ENCODE data around the gene SPATS2L.
"Not testable (repeated sequence)": the region's sequence is repeated elsewhere in the genome, so short reads cannot be mapped to it uniquely, and the experiment has no call there.

The SPATS2L gene

DNA sequence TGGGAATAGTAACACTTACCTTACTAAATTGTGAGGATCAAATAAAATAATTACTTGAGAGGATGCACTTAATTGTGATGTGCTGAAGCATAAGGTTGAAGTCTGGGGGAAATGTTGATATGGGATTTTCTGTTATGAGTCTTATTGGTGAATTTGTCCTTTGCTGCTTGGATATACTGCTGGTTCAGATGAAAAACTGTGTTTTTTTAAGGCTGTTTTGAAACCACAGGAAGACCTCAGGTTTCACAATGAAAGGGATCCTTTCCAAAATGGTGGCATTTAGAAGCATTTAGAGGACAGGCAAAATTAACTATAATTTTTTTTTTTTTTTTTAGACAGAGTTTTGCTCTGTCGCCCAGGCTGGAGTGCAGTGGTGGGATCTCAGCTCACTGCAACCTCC is 34.9 kb downstream of the SPATS2L start:
- no peak overlapping the region for H3K4me3 ChIP-seq (ENCODE audit: low read length)
- TF ChIP-seq ZNF274 (IDR thresholded peaks at IDR 0.05; ENCODE audit: low read depth, low read length): no peak

DNA sequence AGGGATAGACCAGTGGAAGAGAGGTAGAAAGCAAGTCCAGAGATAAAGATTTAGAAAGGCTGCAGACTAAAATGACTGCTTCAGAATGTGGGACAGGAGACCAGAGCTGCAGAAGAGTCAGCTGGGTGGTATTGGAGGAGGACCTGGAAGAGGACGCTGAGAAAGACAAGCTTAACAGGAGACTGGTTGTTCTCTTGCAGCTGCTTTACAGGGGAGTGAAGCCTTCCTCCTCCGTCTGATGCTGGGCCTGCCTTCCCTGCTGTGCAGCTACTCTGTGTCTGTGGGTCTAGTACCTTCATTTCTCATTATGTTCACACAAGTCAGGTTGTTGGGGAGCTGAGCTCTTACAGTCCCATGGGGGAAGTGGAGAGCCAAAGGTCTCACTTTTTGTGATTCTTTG is 35.7 kb downstream of the SPATS2L start:
- TF ChIP-seq ZNF274 (IDR thresholded peaks at IDR 0.05; ENCODE audit: low read depth, low read length): no peak
- no peak overlapping the region for H3K4me3 ChIP-seq (ENCODE audit: low read length)

GRCh38 chr2:200342654-200343053 is 36.2 kb downstream of the SPATS2L start:
- H3K4me3 ChIP-seq (ENCODE audit: low read length): no peak overlapping the region
- TF ChIP-seq ZNF274 (IDR thresholded peaks at IDR 0.05; ENCODE audit: low read depth, low read length): no peak

GRCh38 chr2:200344202-200344601 is 37.7 kb downstream of the SPATS2L start:
- H3K4me3 ChIP-seq (ENCODE audit: low read length): not testable (repeated sequence)

- no peak for TF ChIP-seq ZNF274 (IDR thresholded peaks at IDR 0.05; ENCODE audit: low read depth, low read length)
- H3K4me3 ChIP-seq (ENCODE audit: low read length): no peak overlapping the region
These were observed 39.5 kb downstream of the SPATS2L start for GRCh38 chr2:200345975-200346374.

GRCh38 chr2:200347301-200347700 is 40.8 kb downstream of the SPATS2L start:
- TF ChIP-seq ZNF274 (IDR thresholded peaks at IDR 0.05; ENCODE audit: low read depth, low read length): no peak
- no peak overlapping the region for H3K4me3 ChIP-seq (ENCODE audit: low read length)

GRCh38 chr2:200348897-200349563 is 42.5 kb downstream of the SPATS2L start:
- H3K4me3 ChIP-seq (ENCODE audit: low read length): no peak overlapping the region
- no peak for TF ChIP-seq ZNF274 (IDR thresholded peaks at IDR 0.05; ENCODE audit: low read depth, low read length)

DNA sequence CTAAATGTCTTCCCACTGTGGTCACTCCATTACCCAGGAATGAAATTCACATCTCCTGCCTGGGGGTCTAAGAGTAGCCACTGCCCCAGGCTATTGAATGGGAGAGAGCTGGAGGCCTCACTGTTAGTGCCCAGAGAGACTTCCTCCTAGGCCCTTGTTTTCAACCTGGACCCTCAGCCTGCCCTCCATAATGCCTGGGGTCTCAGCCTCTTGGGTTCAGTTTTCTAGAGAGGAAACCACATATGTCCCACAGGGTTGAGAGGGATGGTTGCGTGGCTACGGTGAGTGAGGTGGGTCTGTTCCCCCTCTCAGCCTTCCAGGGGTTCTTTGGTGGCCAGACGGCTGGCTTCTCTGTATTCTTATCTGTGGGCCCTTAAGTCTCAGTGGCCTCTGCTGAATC is 43.4 kb downstream of the SPATS2L start:
- no peak for TF ChIP-seq ZNF274 (IDR thresholded peaks at IDR 0.05; ENCODE audit: low read depth, low read length)
- no peak overlapping the region for H3K4me3 ChIP-seq (ENCODE audit: low read length)

DNA sequence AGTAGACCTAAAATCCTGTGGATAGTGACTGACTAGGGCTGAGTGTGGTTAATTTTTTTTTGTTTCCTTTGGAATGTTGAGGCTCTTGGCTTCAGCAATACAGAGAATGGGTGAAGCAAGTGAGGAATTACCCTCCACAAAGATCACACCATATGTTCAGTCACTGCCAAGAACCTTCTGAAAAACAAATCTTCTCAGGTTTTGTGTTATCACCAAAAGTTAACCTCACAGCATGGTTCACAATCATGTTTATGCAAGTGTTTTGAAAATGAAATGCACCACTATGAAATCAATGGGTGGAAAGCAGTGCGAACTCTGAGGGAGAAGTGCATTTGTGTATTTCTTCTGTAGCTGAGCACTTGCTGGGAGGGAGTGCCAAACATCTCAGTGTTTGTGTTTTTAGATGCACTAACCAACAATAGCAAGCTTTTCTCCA is 44.4 kb downstream of the SPATS2L start:
- no peak for TF ChIP-seq ZNF274 (IDR thresholded peaks at IDR 0.05; ENCODE audit: low read depth, low read length)
- H3K4me3 ChIP-seq (ENCODE audit: low read length): no peak overlapping the region

GRCh38 chr2:200351815-200352214 is 45.3 kb downstream of the SPATS2L start:
- TF ChIP-seq ZNF274 (IDR thresholded peaks at IDR 0.05; ENCODE audit: low read depth, low read length): no peak
- H3K4me3 ChIP-seq (ENCODE audit: low read length): no peak overlapping the region

DNA sequence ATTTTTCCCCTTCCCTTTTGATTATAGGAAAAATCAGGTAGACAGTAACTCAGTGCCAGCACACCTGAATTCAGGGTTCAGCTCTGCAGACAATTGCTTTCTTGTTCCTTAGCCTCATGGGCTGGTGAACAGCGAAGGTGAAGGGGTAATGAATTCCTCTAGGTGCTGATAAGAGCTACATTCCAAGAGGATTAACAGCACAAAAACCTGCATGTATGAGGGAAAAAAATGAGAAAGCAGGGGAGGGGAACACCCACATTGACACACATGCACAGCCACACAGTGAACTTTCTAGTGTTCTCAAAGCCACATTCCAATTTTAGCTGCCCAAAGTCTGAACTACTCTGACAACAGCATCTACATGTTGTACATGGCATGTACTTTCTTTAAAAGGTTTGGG is 46.1 kb downstream of the SPATS2L start:
- no peak overlapping the region for H3K4me3 ChIP-seq (ENCODE audit: low read length)
- TF ChIP-seq ZNF274 (IDR thresholded peaks at IDR 0.05; ENCODE audit: low read depth, low read length): no peak

- TF ChIP-seq ZNF274 (IDR thresholded peaks at IDR 0.05; ENCODE audit: low read depth, low read length): no peak
- H3K4me3 ChIP-seq (ENCODE audit: low read length): no peak overlapping the region
These were observed 46.6 kb downstream of the SPATS2L start for GRCh38 chr2:200353120-200353519.

DNA sequence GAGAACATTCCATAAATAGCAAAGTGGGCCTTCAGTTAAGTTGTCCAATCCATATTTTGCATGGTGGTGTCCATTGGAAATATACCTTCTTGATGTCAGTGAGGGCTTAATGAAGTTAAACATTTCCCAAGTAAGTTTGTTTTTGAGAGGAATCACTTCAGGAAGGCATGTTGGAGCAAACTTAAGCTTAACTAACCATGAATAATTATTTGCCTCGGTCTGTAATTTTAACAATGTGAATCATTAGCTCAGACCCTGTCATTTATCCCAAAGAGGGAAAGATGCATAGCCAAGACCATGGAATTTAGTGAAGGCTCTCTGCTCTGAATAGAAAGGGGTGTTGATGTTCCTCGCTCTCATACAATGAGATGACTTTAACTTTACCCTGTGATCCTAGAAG is 47.4 kb downstream of the SPATS2L start:
- no peak overlapping the region for H3K4me3 ChIP-seq (ENCODE audit: low read length)

DNA sequence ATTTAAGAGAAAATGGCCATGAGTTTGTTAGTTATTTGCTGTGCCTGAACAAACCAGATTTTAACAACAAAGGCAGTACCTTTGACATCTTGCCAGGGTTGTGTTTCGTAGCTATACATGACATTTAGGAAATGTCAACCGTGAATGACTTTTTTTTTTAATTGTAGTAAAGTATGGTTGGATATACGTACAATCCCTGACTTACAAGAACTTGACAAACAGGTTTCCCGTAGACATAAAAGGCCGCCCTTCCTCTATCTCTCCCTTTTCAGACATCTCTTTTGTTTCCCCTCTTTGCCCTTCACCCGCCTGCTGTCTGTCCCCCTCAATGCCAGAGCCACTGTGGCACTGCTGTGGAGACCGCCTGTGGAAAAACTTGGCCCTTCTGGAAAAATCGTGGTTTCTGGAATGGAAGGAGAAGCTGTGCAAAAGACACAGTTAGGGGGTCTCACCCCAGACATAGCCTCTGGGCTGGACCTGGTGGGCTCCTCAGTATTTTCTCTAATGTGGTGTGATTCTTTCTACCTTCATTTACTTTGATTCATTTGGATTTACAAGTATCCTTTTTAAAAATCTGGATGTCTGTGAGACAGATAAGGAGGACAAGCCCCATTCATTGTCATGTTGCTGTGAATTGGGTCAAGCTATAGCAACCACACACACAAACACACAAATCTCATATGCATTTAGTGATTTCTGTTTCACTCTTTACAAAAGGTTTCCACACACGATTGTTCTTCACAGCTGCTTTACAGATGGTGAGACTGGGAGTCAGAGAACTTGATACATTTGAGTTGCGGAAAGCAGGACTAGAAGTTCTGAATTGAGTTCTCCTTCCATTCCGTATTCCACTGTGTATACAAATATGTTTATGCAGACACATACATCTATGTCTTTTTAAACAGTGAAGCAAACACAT is 48.6 kb downstream of the SPATS2L start:
- H3K4me3 ChIP-seq (ENCODE audit: low read length): no peak overlapping the region
- TF ChIP-seq ZNF274 (IDR thresholded peaks at IDR 0.05; ENCODE audit: low read depth, low read length): no peak

More for the DNA sequence above, 47.4 kb downstream of the SPATS2L start:
- TF ChIP-seq ZNF274 (IDR thresholded peaks at IDR 0.05; ENCODE audit: low read depth, low read length): no peak

- H3K4me3 ChIP-seq (ENCODE audit: low read length): no peak overlapping the region
These were observed 49.8 kb downstream of the SPATS2L start for GRCh38 chr2:200356321-200356720.

More at GRCh38 chr2:200356321-200356720, 49.8 kb downstream of the SPATS2L start:
- TF ChIP-seq ZNF274 (IDR thresholded peaks at IDR 0.05; ENCODE audit: low read depth, low read length): no peak
